CD8-positive, alpha-beta memory T cell (primary cell): ENCODE measurements around the gene OR2V1. TPM values are rescaled to one million over a fixed set of nuclear protein-coding genes. Genes with fewer than 3 reads are reported as not detected.
"Not testable (repeated sequence)": the region's sequence is repeated elsewhere in the genome, so short reads cannot be mapped to it uniquely, and the experiment has no call there.

ENCODE experiments used
- CTCF ChIA-PET: fragments of 350-600 bp; sonication (Branson Sonifier 250); formaldehyde crosslinking; loops from one replicate; lab custom pipeline; 2021; ENCODE audit warnings: antibody characterized with exemption; lab: Charles Lee
- POLR2A ChIA-PET: fragments of 350-600 bp; sonication (Branson Sonifier 250); formaldehyde crosslinking; loops from one replicate; lab custom pipeline; 2021; ENCODE audit warnings: antibody characterized with exemption; lab: Charles Lee
- DNase-seq, 5 donors: peaks; one replicate each; pipeline versions ENCODE4 v3.0.0 to v3.0.0-alpha.2; 2020 to 2022; ENCODE audit warnings: mixed read lengths in 1 of 5
- H3K27ac ChIP-seq: one replicate; pipeline ENCODE4 v1.7.0; 2013; ENCODE audit warnings: low read depth, mild to moderate bottlenecking, low read length, moderate library complexity
- H3K27me3 ChIP-seq: 2 replicates; pipeline ENCODE4 v1.7.0; 2013; ENCODE audit warnings: low read length, mild to moderate bottlenecking; ENCODE audit not compliant: insufficient read depth, poor library complexity, severe bottlenecking
- H3K36me3 ChIP-seq: 2 replicates; pipeline ENCODE4 v1.7.0; 2013; ENCODE audit warnings: mild to moderate bottlenecking, low read length, moderate library complexity; ENCODE audit not compliant: insufficient read depth
- H3K4me1 ChIP-seq: 2 replicates; pipeline ENCODE4 v1.7.0; 2013; ENCODE audit warnings: mild to moderate bottlenecking, low read length, moderate library complexity; ENCODE audit not compliant: insufficient read depth
- H3K4me3 ChIP-seq: 2 replicates; pipeline ENCODE4 v1.7.0; 2013; ENCODE audit warnings: mild to moderate bottlenecking, low read length
- H3K9me3 ChIP-seq: 2 replicates; pipeline ENCODE4 v1.7.0; 2013; ENCODE audit warnings: mild to moderate bottlenecking, low read length
- H3K27ac Mint-ChIP-seq, 8 donors: one replicate each; pipeline ENCODE4 v1.8.0; 2020 to 2021; ENCODE audit warnings: mixed read lengths in 8 of 8, mild to moderate bottlenecking in 6 of 8, inconsistent platforms in 3 of 8, moderate library complexity in 3 of 8
- H3K27me3 Mint-ChIP-seq, 2 donors: one replicate each; pipeline ENCODE4 v1.8.0; 2020 to 2021; ENCODE audit warnings: mixed read lengths in 2 of 2, mild to moderate bottlenecking in 1 of 2, moderate library complexity in 1 of 2
- H3K36me3 Mint-ChIP-seq, 3 donors: one replicate each; pipeline ENCODE4 v1.8.0; 2020 to 2021; ENCODE audit warnings: mixed read lengths in 3 of 3, inconsistent platforms in 1 of 3, mild to moderate bottlenecking in 1 of 3
- H3K4me1 Mint-ChIP-seq, 3 donors: one replicate each; pipeline ENCODE4 v1.8.0; 2020 to 2021; ENCODE audit warnings: mixed read lengths in 3 of 3, inconsistent platforms in 1 of 3, mild to moderate bottlenecking in 1 of 3
- H3K4me3 Mint-ChIP-seq, 7 donors: one replicate each; pipeline ENCODE4 v1.8.0; 2020 to 2021; ENCODE audit warnings: mixed read lengths in 7 of 7, mild to moderate bottlenecking in 6 of 7, moderate library complexity in 4 of 7, inconsistent platforms in 2 of 7
- H3K9me3 Mint-ChIP-seq, 5 donors: one replicate each; pipeline ENCODE4 v1.8.0; 2020 to 2022; ENCODE audit warnings: mixed read lengths in 5 of 5, mild to moderate bottlenecking in 3 of 5, moderate library complexity in 2 of 5, inconsistent platforms in 1 of 5
- polyA plus RNA-seq: library from polyadenylated mRNA; unstranded; fragments of 300-500 nt; fragmentation: Illumina TruSeq; gene quantifications from one replicate; pipeline ENCODE4 v1.2.3, GENCODE V29; 2021
- total RNA-seq, 2 experiments: library from RNA; stranded (reverse); gene quantifications; one replicate each; pipeline ENCODE4 v1.2.3, GENCODE V29; 2021

OR2V1 gene
- total and polyA plus RNA-seq, 3 experiments from 2014 or later = not detected

- H3K4me3 Mint-ChIP-seq = peak overlapping the region in 4 of 7 donors; percentile 38 to 79 (median 54)
- Histone ChIP-seq H3K4me3 (no peak overlapping the region), H3K27me3 (no peaks in the 10 kb centered on the region)
These were observed 33.3 kb upstream of the OR2V1 start for GRCh38 chr5:181164076-181164952.

GRCh38 chr5:181163487-181164075 lies 32.6 kb upstream of the OR2V1 start:
- ChIA-PET CTCF (interaction anchor here (1.1 kb wide), 1 partner anchor 26 kb away, joined by 3 read pairs; no protein-coding TSS in a partner anchor), POLR2A (interaction anchor here (0.6 kb wide), 1 partner anchor 86 kb away, joined by 3 read pairs; no protein-coding TSS in a partner anchor)
- peaks cover 0 to 2% (median 0%) of the 10 kb centered on the region in 5 donors for H3K9me3 Mint-ChIP-seq
- H3K27me3 Mint-ChIP-seq = peaks cover 40 to 50% of the 10 kb centered on the region in 2 donors
- H3K27me3 ChIP-seq = no peaks in the 10 kb centered on the region
- no peaks in the 10 kb centered on the region for H3K36me3 Mint-ChIP-seq
- H3K27ac ChIP-seq = peak overlapping the region; percentile 63
- peaks cover 13 to 46% (median 34%) of the 10 kb centered on the region in 3 donors for H3K4me1 Mint-ChIP-seq
- peak overlapping the region in 7 of 8 donors; percentile 13 to 98 (median 90) for H3K27ac Mint-ChIP-seq
- peak overlapping the region in 4 of 7 donors; percentile 38 to 79 (median 54) for H3K4me3 Mint-ChIP-seq
- no peak for DNase-seq
- no peaks in the 10 kb centered on the region for H3K9me3 ChIP-seq
- H3K36me3 ChIP-seq = no peaks in the 10 kb centered on the region
- H3K4me3 ChIP-seq = no peak overlapping the region
- peaks cover 27% of the 10 kb centered on the region for H3K4me1 ChIP-seq

More at GRCh38 chr5:181164076-181164952, 33.3 kb upstream of the OR2V1 start:
- Histone ChIP-seq H3K36me3 (no peaks in the 10 kb centered on the region), H3K9me3 (no peaks in the 10 kb centered on the region), H3K27ac (no peak overlapping the region), H3K4me1 (peaks cover 23% of the 10 kb centered on the region)
- ChIA-PET CTCF (no interaction called here), POLR2A (interaction anchor here (0.6 kb wide), 1 partner anchor 86 kb away, joined by 3 read pairs; no protein-coding TSS in a partner anchor)
- no peaks in the 10 kb centered on the region for H3K36me3 Mint-ChIP-seq
- H3K9me3 Mint-ChIP-seq = peaks cover 0 to 2% (median 0%) of the 10 kb centered on the region in 5 donors
- H3K4me1 Mint-ChIP-seq = peaks cover 14 to 49% (median 38%) of the 10 kb centered on the region in 3 donors
- peak overlapping the region in 6 of 8 donors; percentile 14 to 98 (median 92) for H3K27ac Mint-ChIP-seq
- DNase-seq = no peak
- H3K27me3 Mint-ChIP-seq = peaks cover 47 to 57% of the 10 kb centered on the region in 2 donors

- Histone ChIP-seq H3K4me3 (peak overlapping the region; percentile 48), H3K36me3 (no peaks in the 10 kb centered on the region), H3K9me3 (no peaks in the 10 kb centered on the region), H3K27ac (peak overlapping the region; percentile 63), H3K4me1 (peaks cover 22% of the 10 kb centered on the region), H3K27me3 (no peaks in the 10 kb centered on the region)
- CTCF ChIA-PET = interaction anchor here (1.0 kb wide), 1 partner anchor 19 kb away, joined by 3 read pairs; no protein-coding TSS in a partner anchor
- Mint-ChIP-seq H3K9me3 (peaks cover 0 to 2% (median 0%) of the 10 kb centered on the region in 5 donors), H3K4me3 (peak overlapping the region in 6 of 7 donors; percentile 70 to 88 (median 80)), H3K27me3 (peaks cover 22 to 35% of the 10 kb centered on the region in 2 donors), H3K27ac (peak overlapping the region; percentile 75 to 98 (median 92)), H3K36me3 (no peaks in the 10 kb centered on the region), H3K4me1 (peaks cover 10 to 33% (median 25%) of the 10 kb centered on the region in 3 donors)
- DNase-seq = no peak
- POLR2A ChIA-PET = interaction anchor here (0.6 to 1.0 kb wide), 2 partner anchors 10 to 53 kb away, joined by 4 read pairs; no protein-coding TSS in a partner anchor
These were observed 30.7 kb upstream of the OR2V1 start for GRCh38 chr5:181161534-181162175.

GRCh38 chr5:181160755-181161533 lies 30.0 kb upstream of the OR2V1 start:
- CTCF ChIA-PET = interaction anchor here (1.0 to 2.4 kb wide), 5 partner anchors 7 to 25 kb away, joined by 3 to 8 read pairs (median 3); no protein-coding TSS in a partner anchor
- not testable (repeated sequence) for H3K9me3 ChIP-seq, H3K36me3 ChIP-seq, H3K27me3 ChIP-seq, H3K36me3 Mint-ChIP-seq, H3K9me3 Mint-ChIP-seq
- Mint-ChIP-seq H3K27ac (peak overlapping the region; percentile 75 to 98 (median 96)), H3K4me3 (peak overlapping the region; percentile 70 to 88 (median 80)), H3K4me1 (peaks cover 10 to 32% (median 24%) of the 10 kb centered on the region in 3 donors), H3K27me3 (peaks cover 16 to 28% of the 10 kb centered on the region in 2 donors)
- H3K4me1 ChIP-seq = peaks cover 22% of the 10 kb centered on the region
- POLR2A ChIA-PET = interaction anchor here (1.0 kb wide), 1 partner anchor 54 kb away, joined by 4 read pairs; no protein-coding TSS in a partner anchor
- peak; percentile 39 to 77 (median 50) for DNase-seq
- H3K4me3 ChIP-seq = peak overlapping the region; percentile 48
- H3K27ac ChIP-seq = peak overlapping the region; percentile 63

GRCh38 chr5:181160152-181160754 lies 29.3 kb upstream of the OR2V1 start:
- no peaks in the 10 kb centered on the region for H3K36me3 ChIP-seq
- H3K27me3 ChIP-seq = no peaks in the 10 kb centered on the region
- H3K9me3 Mint-ChIP-seq = peaks cover 0 to under 1% (median 0%) of the 10 kb centered on the region in 5 donors
- no peaks in the 10 kb centered on the region for H3K9me3 ChIP-seq
- H3K27me3 Mint-ChIP-seq = peaks cover 10 to 22% of the 10 kb centered on the region in 2 donors
- H3K27ac Mint-ChIP-seq = peak overlapping the region; percentile 92 to 100 (median 98)
- peak overlapping the region; percentile 96 for H3K27ac ChIP-seq
- H3K4me1 Mint-ChIP-seq = peaks cover 10 to 28% (median 19%) of the 10 kb centered on the region in 3 donors
- H3K36me3 Mint-ChIP-seq = no peaks in the 10 kb centered on the region
- H3K4me3 Mint-ChIP-seq = peak overlapping the region; percentile 77 to 90 (median 81)
- DNase-seq = peak; percentile 75 to 92 (median 81)
- ChIA-PET CTCF (interaction anchor here (1.0 to 2.4 kb wide), 5 partner anchors 8 to 102 kb away, joined by 3 to 8 read pairs (median 5); no protein-coding TSS in a partner anchor), POLR2A (no interaction called here)
- H3K4me3 ChIP-seq = peak overlapping the region; percentile 74
- peaks cover 22% of the 10 kb centered on the region for H3K4me1 ChIP-seq

GRCh38 chr5:181159286-181160151 lies 28.6 kb upstream of the OR2V1 start:
- CTCF ChIA-PET = interaction anchor here (0.8 to 2.4 kb wide), 7 partner anchors 9 to 376 kb away, joined by 3 to 8 read pairs (median 4); no protein-coding TSS in a partner anchor

More at GRCh38 chr5:181159286-181160151, 28.6 kb upstream of the OR2V1 start:
- H3K9me3 ChIP-seq = no peaks in the 10 kb centered on the region
- POLR2A ChIA-PET = no interaction called here
- peak; percentile 74 to 92 (median 87) for DNase-seq
- peak overlapping the region; percentile 96 for H3K27ac ChIP-seq
- Mint-ChIP-seq H3K4me3 (peak overlapping the region; percentile 80 to 92 (median 84)), H3K9me3 (no peaks in the 10 kb centered on the region), H3K27ac (peak overlapping the region; percentile 92 to 100 (median 97)), H3K4me1 (peaks cover 10 to 27% (median 17%) of the 10 kb centered on the region in 3 donors), H3K27me3 (peaks cover 9 to 18% of the 10 kb centered on the region in 2 donors), H3K36me3 (no peaks in the 10 kb centered on the region)
- H3K36me3 ChIP-seq = no peaks in the 10 kb centered on the region
- peak overlapping the region; percentile 74 for H3K4me3 ChIP-seq
- H3K27me3 ChIP-seq = no peaks in the 10 kb centered on the region
- H3K4me1 ChIP-seq = peaks cover 22% of the 10 kb centered on the region
